ENCODE measurements around the gene GIPC3. TPM values are rescaled to one million over a fixed set of nuclear protein-coding genes. Genes with fewer than 3 reads are reported as not detected.
A peak's percentile ranks its signal among the peaks of the same experiment; 100 is the strongest.
"Not testable (repeated sequence)": the region's sequence is repeated elsewhere in the genome, so short reads cannot be mapped to it uniquely, and the experiment has no call there.

The GIPC3 gene
- polyA plus RNA-seq, 1 donor from 2014 or later, result not detected

DNA sequence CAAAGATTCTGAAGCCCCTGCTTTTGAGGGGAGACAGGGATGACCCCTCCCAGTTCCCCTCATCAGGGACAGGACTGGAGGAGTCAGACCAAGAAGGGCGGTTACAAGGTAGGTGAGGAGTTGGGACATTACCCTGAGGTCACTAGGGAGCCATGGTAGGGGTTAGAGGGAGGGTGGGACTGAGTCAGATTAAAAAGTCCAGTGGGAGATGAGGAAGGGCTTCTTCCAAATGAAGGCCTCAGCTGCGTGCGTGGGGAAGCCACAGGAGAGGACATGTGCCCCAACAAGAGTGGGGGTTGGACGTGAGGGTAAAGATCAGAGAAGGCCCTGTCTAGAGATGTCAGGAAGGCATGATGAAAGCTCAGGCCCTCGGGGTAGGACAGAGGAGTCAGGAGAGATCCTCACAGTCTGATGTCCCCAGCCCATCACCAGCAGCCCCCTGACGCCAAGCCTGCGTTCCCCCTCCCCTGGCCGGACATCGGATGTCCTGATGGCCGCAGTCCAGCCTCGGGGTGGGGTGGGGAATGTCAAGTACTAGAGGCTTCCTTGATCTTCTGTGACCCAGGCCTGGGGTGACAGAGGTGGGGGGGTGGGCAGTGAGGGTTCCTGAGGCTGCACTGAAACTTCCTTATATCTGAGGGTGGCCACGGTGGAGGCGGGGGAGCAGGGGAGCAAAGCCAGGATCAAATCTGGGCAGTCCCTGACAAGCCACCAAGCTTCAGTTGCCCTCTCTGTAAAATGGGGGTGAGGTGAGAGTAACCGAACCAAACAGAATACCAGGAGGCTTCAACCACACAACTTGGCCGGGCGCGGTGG, 21.4 kb upstream of the GIPC3 start:
- Mint-ChIP-seq H3K27me3 (no peaks in the 10 kb centered on the region), H3K27ac (peak overlapping the region in 1 of 3 donors; percentile 62), H3K4me1 (peaks cover 0 to 1% (median 0%) of the 10 kb centered on the region in 3 donors), H3K36me3 (no peaks in the 10 kb centered on the region), H3K9me3 (no peaks in the 10 kb centered on the region), H3K4me3 (no peak overlapping the region)

DNA sequence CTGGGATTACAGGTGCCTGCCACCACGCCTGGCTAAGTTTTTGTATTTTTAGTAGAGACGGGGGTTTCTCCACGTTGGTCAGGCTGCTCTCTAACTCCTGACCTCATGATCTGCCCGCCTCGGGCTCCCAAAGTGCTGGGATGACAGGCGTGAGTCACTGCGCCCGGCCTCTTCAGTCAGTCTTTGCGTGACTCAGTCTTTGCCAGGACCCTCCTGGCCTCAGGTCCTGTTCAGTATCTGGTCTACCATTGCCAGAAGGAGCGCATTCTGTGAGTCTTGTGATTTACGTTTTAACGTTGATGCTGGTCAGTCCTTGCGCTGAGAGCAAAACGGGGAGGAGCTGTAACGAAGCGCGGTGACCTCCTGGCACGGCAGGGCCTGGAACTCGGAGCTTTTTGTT, 20.1 kb upstream of the GIPC3 start:
- no peaks in the 10 kb centered on the region for H3K9me3 Mint-ChIP-seq
- H3K36me3 Mint-ChIP-seq, result no peaks in the 10 kb centered on the region
- H3K4me1 Mint-ChIP-seq, result peaks cover 0 to 1% (median 0%) of the 10 kb centered on the region in 3 donors
- H3K27me3 Mint-ChIP-seq, result no peaks in the 10 kb centered on the region
- peak overlapping the region in 1 of 4 donors; percentile 38 for H3K4me3 Mint-ChIP-seq
- no peak overlapping the region for H3K27ac Mint-ChIP-seq

DNA sequence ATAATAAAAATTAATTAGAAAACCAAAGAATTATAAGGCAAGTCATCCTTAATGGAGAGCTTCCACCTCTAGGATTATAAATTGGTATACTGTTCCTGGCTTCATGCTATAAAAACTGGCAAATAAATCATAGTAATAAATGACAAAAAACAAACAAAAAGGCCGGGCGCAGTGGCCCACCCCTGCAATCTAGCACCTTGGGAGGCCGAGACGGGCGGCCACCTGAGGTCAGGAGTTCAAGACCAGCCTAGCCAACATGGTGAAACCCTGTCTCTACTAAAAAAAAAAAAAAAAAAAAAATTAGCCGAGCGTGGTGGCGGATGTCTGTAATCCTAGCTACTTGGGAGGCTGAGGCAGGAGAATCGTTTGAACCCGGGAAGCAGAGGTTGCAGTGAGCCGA, 15.2 kb upstream of the GIPC3 start:
- H3K4me1 Mint-ChIP-seq, H3K4me3 Mint-ChIP-seq, H3K9me3 Mint-ChIP-seq, H3K27ac Mint-ChIP-seq, H3K36me3 Mint-ChIP-seq, H3K27me3 Mint-ChIP-seq: not testable (repeated sequence)

DNA sequence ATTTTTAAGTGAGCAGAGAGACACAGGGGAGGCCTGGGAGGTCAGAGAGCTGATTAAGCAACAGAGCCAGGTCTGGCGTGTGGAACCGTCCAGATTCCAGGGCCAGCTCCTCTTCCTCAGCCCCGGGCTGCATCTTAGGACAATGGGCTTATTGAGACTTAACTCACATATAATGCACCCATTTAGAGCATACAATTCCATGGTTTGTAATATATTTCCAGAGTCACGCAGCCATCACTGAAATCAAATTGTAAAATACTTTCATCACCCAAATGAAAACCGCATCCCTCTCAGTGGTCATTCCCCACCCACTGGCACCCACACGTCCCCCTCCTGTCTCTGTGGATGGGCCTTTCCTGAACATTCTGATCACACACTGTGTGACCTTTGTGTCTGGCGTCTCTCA, 14.7 kb upstream of the GIPC3 start:
- Mint-ChIP-seq H3K36me3 (peaks cover 6% of the 10 kb centered on the region), H3K27me3 (no peaks in the 10 kb centered on the region), H3K9me3 (no peaks in the 10 kb centered on the region), H3K27ac (peak overlapping the region in 1 of 3 donors; percentile 62), H3K4me3 (no peak overlapping the region), H3K4me1 (peaks cover 5 to 10% (median 8%) of the 10 kb centered on the region in 3 donors)

DNA sequence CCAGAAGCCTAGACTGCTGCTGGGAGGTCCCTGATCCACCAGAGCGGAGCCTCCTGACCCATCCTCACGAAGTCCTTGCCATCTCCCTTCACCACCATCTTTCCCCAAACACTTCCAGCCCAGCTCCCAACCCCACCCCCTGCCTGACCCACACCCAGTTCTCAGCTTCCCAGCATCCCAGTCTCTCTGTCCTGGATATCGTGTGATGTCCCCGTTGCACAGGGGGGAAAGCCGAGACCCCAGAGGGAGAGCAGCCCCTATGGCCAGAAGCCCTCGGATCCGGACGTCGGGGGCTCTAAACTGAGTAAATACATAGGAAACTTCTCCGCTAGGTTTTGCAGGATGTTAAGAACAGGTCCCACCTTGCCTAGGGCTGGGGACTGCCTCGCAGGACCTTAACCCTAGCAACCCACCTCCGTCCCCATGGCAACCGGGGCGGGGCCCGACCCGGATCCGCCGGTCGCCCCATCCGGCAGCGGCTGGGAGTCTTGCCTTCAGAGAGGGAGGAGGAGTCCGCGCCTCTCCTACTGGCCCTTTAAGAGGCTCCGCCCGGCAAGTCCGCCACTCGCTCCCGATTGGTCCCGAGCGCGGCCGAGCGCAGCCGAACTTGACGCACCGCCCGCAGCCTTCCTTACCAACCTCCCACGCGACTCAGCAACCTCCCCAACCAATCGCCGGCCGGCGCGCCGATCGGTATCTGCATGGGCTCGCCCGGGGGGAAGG, 13.0 kb upstream of the GIPC3 start:
- Mint-ChIP-seq H3K27ac (peak overlapping the region; percentile 19 to 92 (median 25)), H3K4me1 (peaks cover 5 to 10% (median 8%) of the 10 kb centered on the region in 3 donors), H3K4me3 (peak overlapping the region; percentile 67 to 92 (median 87)), H3K27me3 (no peaks in the 10 kb centered on the region), H3K9me3 (no peaks in the 10 kb centered on the region), H3K36me3 (peaks cover 6% of the 10 kb centered on the region)

DNA sequence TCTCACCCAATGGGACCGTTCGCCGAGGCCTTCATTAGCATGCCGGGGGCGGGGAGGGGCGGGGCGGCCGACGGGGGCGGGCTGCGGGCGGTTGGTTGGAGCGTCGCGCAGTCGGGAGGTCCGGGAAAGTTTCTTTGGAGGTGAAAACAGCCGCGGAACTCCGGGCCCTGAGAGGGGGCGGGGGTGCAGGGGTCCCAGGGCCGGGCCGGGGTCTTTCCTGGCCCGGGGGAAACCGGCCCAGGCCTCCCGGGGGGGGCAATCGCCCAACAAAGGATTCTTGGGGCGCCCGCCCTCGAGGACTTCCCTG, 12.5 kb upstream of the GIPC3 start, which contains the start of gene HMG20B:
Gene HMG20B, plus strand, starts transcription at position 90 of the 307 bp plus-strand sequence. CDS start 366 bp downstream, outside the sequence.
- Mint-ChIP-seq H3K9me3 (no peaks in the 10 kb centered on the region), H3K4me3 (peak within 1 kb of the TSS; percentile 84 to 92 (median 88)), H3K27ac (peak within 1 kb of the TSS; percentile 35 to 92 (median 78)), H3K27me3 (no peaks in the 10 kb centered on the region), H3K4me1 (peaks cover 5 to 10% (median 8%) of the 10 kb centered on the region in 3 donors), H3K36me3 (peaks cover 6% of the 10 kb centered on the region)

DNA sequence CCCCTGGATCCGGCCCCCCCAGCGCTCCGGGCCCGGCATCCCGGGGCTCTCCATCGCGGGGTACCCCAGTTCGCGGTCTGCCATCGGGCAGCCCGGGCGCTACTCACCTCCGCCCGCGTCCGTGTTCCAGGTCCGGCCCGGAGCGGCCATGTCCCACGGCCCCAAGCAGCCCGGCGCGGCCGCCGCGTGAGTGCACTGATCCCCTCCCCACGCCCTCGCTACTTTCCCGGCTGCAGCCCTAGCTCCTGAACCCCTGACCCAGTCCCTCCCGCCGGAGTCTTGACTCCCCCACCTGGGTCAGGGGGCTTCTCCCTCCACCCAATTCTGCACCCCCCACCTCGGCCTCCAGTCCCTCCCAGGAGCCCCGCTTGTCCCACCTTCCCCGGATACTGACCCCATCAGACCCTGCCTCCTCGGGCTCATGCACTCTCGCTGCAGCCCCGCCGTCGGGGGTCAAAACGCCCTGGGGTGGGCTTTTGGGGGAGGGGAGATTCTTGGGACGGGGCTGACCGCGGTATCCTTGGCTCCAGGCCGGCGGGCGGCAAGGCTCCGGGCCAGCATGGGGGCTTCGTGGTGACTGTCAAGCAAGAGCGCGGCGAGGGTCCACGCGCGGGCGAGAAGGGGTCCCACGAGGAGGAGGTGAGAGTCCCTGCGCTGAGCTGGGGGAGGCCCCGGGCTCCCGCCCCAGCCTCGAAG, 12.0 kb upstream of the GIPC3 start:
- no peaks in the 10 kb centered on the region for H3K27me3 Mint-ChIP-seq
- peak overlapping the region in 2 of 3 donors; percentile 35 to 78 for H3K27ac Mint-ChIP-seq
- peaks cover 5 to 11% (median 8%) of the 10 kb centered on the region in 3 donors for H3K4me1 Mint-ChIP-seq
- H3K4me3 Mint-ChIP-seq, result peak overlapping the region; percentile 84 to 91 (median 87)
- H3K9me3 Mint-ChIP-seq, result no peaks in the 10 kb centered on the region
- H3K36me3 Mint-ChIP-seq, result peaks cover 6% of the 10 kb centered on the region

DNA sequence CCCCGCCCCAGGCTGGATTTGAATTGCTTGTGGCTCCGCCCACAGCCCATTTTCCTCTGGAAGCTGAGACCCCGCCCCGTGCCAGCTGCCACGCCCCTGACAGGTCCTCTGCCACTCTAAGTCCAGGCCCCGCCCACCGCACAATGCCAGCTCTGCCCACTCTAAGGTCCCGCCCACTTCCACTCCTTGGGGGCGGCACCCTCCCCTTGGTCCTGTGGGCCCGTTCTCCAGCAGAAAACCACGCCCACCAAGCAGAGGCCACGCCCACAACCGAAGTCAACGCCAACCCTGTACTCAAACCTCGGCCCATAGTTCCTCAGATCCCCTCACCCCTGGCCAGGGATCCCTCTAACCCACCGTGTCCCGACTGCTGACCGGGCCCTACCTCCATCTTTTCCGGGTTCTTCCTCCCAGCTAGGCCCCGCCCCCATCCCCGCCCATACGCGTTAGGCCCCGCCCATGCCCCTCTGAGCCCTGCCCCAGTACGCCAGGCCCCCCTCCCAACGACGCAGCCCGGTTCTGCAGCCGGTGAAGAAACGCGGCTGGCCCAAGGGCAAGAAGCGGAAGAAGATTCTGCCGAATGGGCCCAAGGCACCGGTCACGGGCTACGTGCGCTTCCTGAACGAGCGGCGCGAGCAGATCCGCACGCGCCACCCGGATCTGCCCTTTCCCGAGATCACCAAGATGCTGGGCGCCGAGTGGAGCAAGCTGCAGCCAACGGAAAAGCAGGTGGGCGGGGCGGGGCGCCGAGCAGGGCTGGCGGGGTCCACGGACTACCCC, 11.2 kb upstream of the GIPC3 start:
- Mint-ChIP-seq H3K36me3 (peaks cover 6% of the 10 kb centered on the region), H3K4me1 (peaks cover 5 to 11% (median 8%) of the 10 kb centered on the region in 3 donors), H3K4me3 (peak overlapping the region; percentile 84 to 91 (median 87)), H3K27me3 (no peaks in the 10 kb centered on the region), H3K27ac (peak overlapping the region in 2 of 3 donors; percentile 35 to 78), H3K9me3 (no peaks in the 10 kb centered on the region)

DNA sequence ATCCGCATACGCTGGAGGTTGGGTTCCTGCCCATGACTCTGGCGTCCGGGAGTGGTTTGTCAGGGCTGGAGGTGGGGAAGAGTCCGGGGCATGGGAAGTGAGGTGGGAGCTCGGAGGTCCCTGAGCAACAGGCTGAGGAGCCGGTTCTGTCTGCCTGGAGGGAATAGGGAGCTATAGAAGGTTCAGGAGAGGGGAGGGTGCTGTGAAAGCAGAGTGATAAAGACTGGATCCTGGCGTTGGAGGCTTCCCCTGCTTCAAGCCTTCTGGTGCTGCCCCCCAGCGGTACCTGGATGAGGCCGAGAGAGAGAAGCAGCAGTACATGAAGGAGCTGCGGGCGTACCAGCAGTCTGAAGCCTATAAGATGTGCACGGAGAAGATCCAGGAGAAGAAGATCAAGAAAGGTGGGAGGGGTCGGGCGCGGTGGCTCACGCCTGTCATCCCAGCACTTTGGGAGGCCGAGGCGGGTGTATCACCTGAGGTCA, 10.0 kb upstream of the GIPC3 start:
- Mint-ChIP-seq H3K4me1 (peaks cover 5 to 11% (median 8%) of the 10 kb centered on the region in 3 donors), H3K27me3 (no peaks in the 10 kb centered on the region), H3K36me3 (peaks cover 6% of the 10 kb centered on the region), H3K9me3 (no peaks in the 10 kb centered on the region), H3K4me3 (peak overlapping the region in 3 of 4 donors; percentile 49 to 88 (median 87)), H3K27ac (peak overlapping the region in 1 of 3 donors; percentile 67)

DNA sequence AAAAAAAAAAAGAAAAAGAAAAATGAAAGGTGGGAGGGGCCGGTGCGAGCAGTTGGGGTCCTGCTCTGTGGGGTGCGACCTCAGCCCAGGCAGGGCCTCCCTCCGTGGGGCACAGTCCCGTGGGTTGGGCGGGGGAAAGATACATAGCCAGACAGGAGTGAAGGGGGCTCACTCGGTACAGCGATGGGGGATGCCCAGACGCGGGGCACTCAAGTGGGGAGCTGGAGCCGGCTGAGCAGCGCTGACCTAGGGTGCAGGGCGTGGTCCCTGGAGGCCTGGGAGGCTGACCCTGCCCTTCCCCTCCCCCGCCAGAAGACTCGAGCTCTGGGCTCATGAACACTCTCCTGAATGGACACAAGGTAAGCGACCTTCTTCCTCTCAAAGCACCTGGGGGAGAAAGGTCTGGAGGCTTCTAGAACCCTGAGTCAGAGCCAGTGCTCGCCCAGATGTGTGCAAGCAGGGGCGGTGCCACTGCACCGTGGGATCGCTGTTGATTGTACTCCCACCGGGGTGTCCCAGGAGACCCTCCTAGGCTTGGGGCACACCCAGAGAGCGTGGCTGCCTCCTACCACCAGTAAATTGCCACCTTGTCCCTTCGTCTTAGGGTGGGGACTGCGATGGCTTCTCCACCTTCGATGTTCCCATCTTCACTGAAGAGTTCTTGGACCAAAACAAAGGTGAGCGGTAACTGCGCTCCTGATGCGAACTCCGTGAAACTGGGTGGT, 9.2 kb upstream of the GIPC3 start:
- H3K4me3 Mint-ChIP-seq, result peak overlapping the region in 3 of 4 donors; percentile 38 to 84 (median 65)
- H3K4me1 Mint-ChIP-seq, result peaks cover 5 to 11% (median 8%) of the 10 kb centered on the region in 3 donors
- no peak overlapping the region for H3K27ac Mint-ChIP-seq
- peaks cover 7% of the 10 kb centered on the region for H3K36me3 Mint-ChIP-seq
- H3K27me3 Mint-ChIP-seq, result no peaks in the 10 kb centered on the region
- H3K9me3 Mint-ChIP-seq, result no peaks in the 10 kb centered on the region

DNA sequence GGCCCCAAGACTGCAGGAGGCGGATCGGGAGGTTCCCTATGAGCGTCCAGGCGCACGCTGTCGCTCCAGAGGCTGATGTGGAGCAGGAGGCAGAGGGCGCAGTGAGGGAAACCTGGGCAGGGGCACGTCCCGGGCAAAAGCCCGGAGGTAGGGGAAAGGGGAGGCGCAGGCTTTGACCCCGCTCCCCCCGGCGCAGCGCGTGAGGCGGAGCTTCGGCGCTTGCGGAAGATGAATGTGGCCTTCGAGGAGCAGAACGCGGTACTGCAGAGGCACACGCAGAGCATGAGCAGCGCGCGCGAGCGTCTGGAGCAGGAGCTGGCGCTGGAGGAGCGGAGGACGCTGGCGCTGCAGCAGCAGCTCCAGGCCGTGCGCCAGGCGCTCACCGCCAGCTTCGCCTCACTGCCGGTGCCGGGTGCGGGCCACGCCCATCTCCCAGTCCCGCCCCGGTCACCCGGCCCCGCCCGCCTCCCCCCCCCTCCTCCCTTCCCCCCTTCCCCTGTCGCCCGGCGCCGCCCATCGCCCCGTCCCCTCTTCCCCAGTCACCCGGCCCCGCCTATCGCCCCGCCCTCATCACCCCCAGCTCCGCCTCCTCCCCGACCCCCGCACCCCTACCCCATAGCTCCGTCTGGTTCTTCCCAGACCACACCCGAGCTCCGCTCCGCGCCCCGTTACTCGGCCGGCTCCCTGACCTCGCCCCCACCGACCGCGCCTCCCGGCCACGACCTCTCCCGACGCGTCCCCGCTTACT, 8.4 kb upstream of the GIPC3 start:
- H3K9me3 Mint-ChIP-seq, result no peaks in the 10 kb centered on the region
- peak overlapping the region in 3 of 4 donors; percentile 38 to 84 (median 65) for H3K4me3 Mint-ChIP-seq
- peaks cover 4 to 7% (median 5%) of the 10 kb centered on the region in 3 donors for H3K4me1 Mint-ChIP-seq
- H3K27me3 Mint-ChIP-seq, result no peaks in the 10 kb centered on the region
- peaks cover 7% of the 10 kb centered on the region for H3K36me3 Mint-ChIP-seq
- H3K27ac Mint-ChIP-seq, result no peak overlapping the region

DNA sequence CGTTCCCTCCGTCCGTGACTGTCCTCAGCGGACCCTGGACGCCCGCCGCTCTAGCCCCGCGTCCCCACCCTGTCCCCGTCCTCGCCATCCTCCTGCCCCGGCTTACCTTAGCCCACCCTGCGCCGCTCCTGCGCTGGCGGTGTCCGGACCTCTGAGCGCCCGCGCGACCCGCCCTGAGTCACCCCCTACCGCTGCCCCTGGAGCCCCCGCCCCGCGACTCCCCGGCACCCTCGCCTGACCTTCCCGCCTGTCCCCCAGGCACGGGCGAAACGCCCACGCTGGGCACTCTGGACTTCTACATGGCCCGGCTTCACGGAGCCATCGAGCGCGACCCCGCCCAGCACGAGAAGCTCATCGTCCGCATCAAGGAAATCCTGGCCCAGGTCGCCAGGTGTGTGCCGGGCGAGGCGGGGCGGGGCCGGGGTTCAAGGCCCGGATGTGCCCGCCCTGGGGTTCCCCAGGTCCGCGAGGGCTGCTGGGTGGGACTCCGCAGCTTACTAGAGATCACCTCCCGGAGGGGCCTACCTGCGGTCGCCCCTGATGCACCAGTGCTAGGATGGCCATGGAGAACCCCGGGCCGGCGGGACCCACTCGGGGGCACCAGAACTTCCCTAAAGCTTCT, 7.4 kb upstream of the GIPC3 start:
- H3K4me3 Mint-ChIP-seq, result no peak overlapping the region
- peaks cover 7% of the 10 kb centered on the region for H3K36me3 Mint-ChIP-seq
- H3K9me3 Mint-ChIP-seq, result no peaks in the 10 kb centered on the region
- peaks cover 1% of the 10 kb centered on the region for H3K27me3 Mint-ChIP-seq
- peaks cover 3 to 5% (median 4%) of the 10 kb centered on the region in 3 donors for H3K4me1 Mint-ChIP-seq
- no peak overlapping the region for H3K27ac Mint-ChIP-seq

DNA sequence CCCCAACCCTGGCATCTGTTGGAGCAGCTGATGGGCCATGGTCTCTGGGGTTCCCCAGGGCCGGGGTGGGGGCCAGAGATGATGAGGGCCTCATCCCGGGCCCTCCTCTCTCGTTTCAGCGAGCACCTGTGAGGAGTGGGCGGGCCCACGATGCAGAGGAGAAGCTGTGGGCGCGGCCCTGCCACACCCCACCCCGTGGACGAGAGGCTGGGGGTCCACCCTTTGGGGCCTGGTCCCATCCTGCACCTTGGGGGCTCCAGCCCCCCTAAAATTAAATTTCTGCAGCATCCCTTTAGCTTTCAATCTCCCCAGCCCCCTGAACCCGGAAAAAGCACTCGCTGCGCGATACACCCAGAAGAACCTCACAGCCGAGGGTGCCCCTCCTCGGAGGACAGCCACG, 6.9 kb upstream of the GIPC3 start:
- Mint-ChIP-seq H3K9me3 (no peaks in the 10 kb centered on the region), H3K27ac (no peak overlapping the region), H3K27me3 (peaks cover 1% of the 10 kb centered on the region), H3K4me3 (no peak overlapping the region), H3K36me3 (peaks cover 7% of the 10 kb centered on the region), H3K4me1 (peaks cover 3 to 5% (median 4%) of the 10 kb centered on the region in 3 donors)
